HCT116 (cell line): Measurements from ENCODE around the gene SPSB3. TPM values are rescaled to one million over a fixed set of nuclear protein-coding genes. Genes with fewer than 3 reads are reported as not detected.
A peak's percentile ranks its signal among the peaks of the same experiment; 100 is the strongest.

Source experiments
- ATAC-seq: fragments of 200-7000 bp; cut with Tn5 transposase; 2 replicates; pipeline ENCODE4 v1.9.1; 2020; ENCODE audit warnings: mild to moderate bottlenecking, moderate library complexity
- BruUV-seq: library from RNA; stranded (reverse); fragments of 400-500 nt; replicated peaks from 2 replicates; lab custom pipeline; 2021; lab: Mats Ljungman, UMichigan
- CTCF ChIA-PET: fragments of 300-600 bp; sonication (Branson Sonifier 250); formaldehyde crosslinking; loops from one replicate; lab custom pipeline; 2021; ENCODE audit warnings: antibody characterized with exemption; lab: Charles Lee
- POLR2A ChIA-PET: fragments of 300-600, 350-600 bp; sonication (Branson Sonifier 250); formaldehyde crosslinking; loops from one replicate; lab custom pipeline; 2021; ENCODE audit warnings: antibody characterized with exemption; lab: Charles Lee
- RAD21 ChIA-PET, 2 experiments: fragments of 300-600 bp; sonication (Branson Sonifier 250); formaldehyde crosslinking; loops; one replicate each; lab custom pipeline; 2023; ENCODE audit warnings: low total read pairs in 2 of 2; ENCODE audit not compliant: uncharacterized antibody in 2 of 2, unreplicated experiment in 2 of 2, low non-redundant PET in 1 of 2; lab: Charles Lee
- DNase-seq: peaks from one replicate; pipeline ENCODE4 v3.0.0-alpha.2; 2010; ENCODE audit warnings: low read depth, low spot score
- H2AFZ ChIP-seq: fragments of 200-600 bp; shearing (Covaris generic), sonication (generic); 2 replicates; pipeline ENCODE4 v1.6.1; 2017; ENCODE audit warnings: low read depth, mixed run types, mixed read lengths, antibody characterized with exemption, low read length; ENCODE audit not compliant: poor library complexity, severe bottlenecking
- H3K27ac ChIP-seq: 2 replicates; pipeline ENCODE4 v1.5.1; 2012; ENCODE audit warnings: low read depth, low read length
- H3K27me3 ChIP-seq: fragments of 200-600 bp; sonication (generic); 2 replicates; pipeline ENCODE4 v1.6.1; 2016; ENCODE audit warnings: mixed run types, low read length, mixed read lengths; ENCODE audit not compliant: insufficient read depth
- H3K36me3 ChIP-seq, 2 experiments: fragments of 200-500 bp in 1 of 2; fragments of 200-600 bp in 1 of 2; sonication (Bioruptor generic) in 1 of 2; sonication (generic) in 1 of 2; 2 replicates each; pipeline versions ENCODE4 v1.5.1 to v1.6.1; 2014 to 2016; ENCODE audit warnings: low read length in 2 of 2, inconsistent platforms in 1 of 2, mixed read lengths in 1 of 2, mixed run types in 1 of 2; ENCODE audit not compliant: insufficient read depth in 2 of 2, control insufficient read depth in 1 of 2
- H3K4me1 ChIP-seq, 2 experiments: fragments of 200-600 bp in 1 of 2; sonication (generic) in 1 of 2; 2 replicates each; pipeline versions ENCODE4 v1.5.1 to v1.6.1; 2012 to 2017; ENCODE audit warnings: low read length in 2 of 2, inconsistent platforms in 1 of 2, mild to moderate bottlenecking in 1 of 2, mixed read lengths in 1 of 2, mixed run types in 1 of 2, moderate library complexity in 1 of 2; ENCODE audit not compliant: insufficient read depth in 2 of 2, control insufficient read depth in 1 of 2
- H3K4me2 ChIP-seq: fragments of 200-600 bp; sonication (generic); 2 replicates; pipeline ENCODE4 v1.6.1; 2017; ENCODE audit warnings: mixed run types, low read length, mixed read lengths
- H3K4me3 ChIP-seq, 2 experiments: fragments of 200-600 bp in 1 of 2; sonication (generic) in 1 of 2; replicated peaks in 1 of 2; 2 replicates each; pipeline ENCODE4 v1.5.1; 2011 to 2016; ENCODE audit warnings: low read length in 2 of 2, control low read depth in 1 of 2, low read depth in 1 of 2, mild to moderate bottlenecking in 1 of 2, mixed read lengths in 1 of 2, mixed run types in 1 of 2
- H3K79me2 ChIP-seq: fragments of 200-600 bp; sonication (generic); 2 replicates; pipeline ENCODE4 v1.6.1; 2017; ENCODE audit warnings: mild to moderate bottlenecking, mixed run types, low read length, moderate library complexity, mixed read lengths; ENCODE audit not compliant: insufficient read depth
- H3K9ac ChIP-seq: fragments of 200-600 bp; sonication (generic); 2 replicates; pipeline ENCODE4 v1.6.1; 2016; ENCODE audit warnings: low read length, mixed read lengths
- H3K9me2 ChIP-seq: fragments of 200-600 bp; sonication (generic), shearing (Covaris generic); 2 replicates; pipeline ENCODE4 v1.6.1; 2017; ENCODE audit warnings: mixed run types, mild to moderate bottlenecking, moderate library complexity; ENCODE audit not compliant: insufficient read depth
- H3K9me3 ChIP-seq, 2 experiments: fragments of 200-500 bp in 1 of 2; fragments of 200-600 bp in 1 of 2; sonication (Bioruptor generic) in 1 of 2; sonication (generic) in 1 of 2; 2 replicates each; pipeline ENCODE4 v1.6.1; 2014 to 2017; ENCODE audit warnings: low read length in 2 of 2, mixed read lengths in 2 of 2, inconsistent platforms in 1 of 2, low read depth in 1 of 2, mild to moderate bottlenecking in 1 of 2, mixed run types in 1 of 2, moderate library complexity in 1 of 2; ENCODE audit not compliant: control insufficient read depth in 1 of 2, insufficient read depth in 1 of 2
- H4K20me1 ChIP-seq: fragments of 200-600 bp; sonication (generic), shearing (Covaris generic); 2 replicates; pipeline ENCODE4 v1.6.1; 2017; ENCODE audit warnings: mixed run types, mild to moderate bottlenecking, moderate library complexity; ENCODE audit not compliant: insufficient read depth
- ATF3 ChIP-seq: IDR thresholded peaks from 2 replicates; pipeline ENCODE4 v1.6.1; 2012
- CEBPB ChIP-seq: IDR thresholded peaks from 2 replicates; pipeline ENCODE4 v1.6.1; 2012; ENCODE audit warnings: low read depth
- CTCF ChIP-seq, 3 experiments: fragments of 200-600 bp in 1 of 3; sonication (generic) in 1 of 3; IDR thresholded peaks in 2 of 3; conservative IDR thresholded peaks in 1 of 3; 2 replicates each; pipeline ENCODE4 v1.5.1; 2012 to 2017; ENCODE audit warnings: low read depth in 2 of 3, low read length in 2 of 3, antibody characterized with exemption in 1 of 3, borderline replicate concordance in 1 of 3, control low read depth in 1 of 3, mild to moderate bottlenecking in 1 of 3, mixed read lengths in 1 of 3, mixed run types in 1 of 3, moderate library complexity in 1 of 3; ENCODE audit not compliant: insufficient read depth in 1 of 3
- ELF1 ChIP-seq: IDR thresholded peaks from 2 replicates; pipeline ENCODE4 v1.6.1; 2012; ENCODE audit warnings: low read depth, borderline replicate concordance
- FOSL1 ChIP-seq: IDR thresholded peaks from 2 replicates; pipeline ENCODE4 v1.6.1; 2012; ENCODE audit warnings: low read depth
- POLR2A ChIP-seq: IDR thresholded peaks from 2 replicates; pipeline ENCODE4 v1.7.0; 2011; ENCODE audit warnings: borderline replicate concordance; ENCODE audit not compliant: insufficient read depth, insufficient read length; ENCODE audit errors: extremely low read depth
- RAD21 ChIP-seq: IDR thresholded peaks from 2 replicates; pipeline ENCODE4 v1.6.1; 2012; ENCODE audit warnings: low read depth, mild to moderate bottlenecking
- REST ChIP-seq: IDR thresholded peaks from 2 replicates; pipeline ENCODE4 v1.6.1; 2012; ENCODE audit warnings: low read depth
- SP1 ChIP-seq: IDR thresholded peaks from 2 replicates; pipeline ENCODE4 v1.6.1; 2012; ENCODE audit warnings: low read depth
- TCF7L2 ChIP-seq: IDR thresholded peaks from 2 replicates; pipeline ENCODE4 v1.7.0; 2011; ENCODE audit warnings: borderline replicate concordance, inconsistent platforms; ENCODE audit not compliant: insufficient read depth, insufficient read length; ENCODE audit errors: extremely low read depth
- intact Hi-C: fragments of 100-400 bp; cut with micrococcal nuclease; formaldehyde crosslinking; loops from 2 replicates; pipeline ENCODE4 v1.10.0; 2022
- microRNA-seq: library from miRNA; unstranded; fragments of <30 nt; microRNA quantifications from one replicate; pipeline ENCODE4, GENCODE V29; 2016; ENCODE audit warnings: borderline number of aligned reads
- total RNA-seq: library from RNA; stranded (reverse); gene quantifications from one replicate; pipeline ENCODE4 v1.2.1, GENCODE V29; 2021; ENCODE audit not compliant: unreplicated experiment

SPSB3 gene
- total RNA-seq, 1 experiment from 2014 or later = 31.6 TPM

GRCh38 chr16:1727651-1728624 is 54.4 kb downstream of the SPSB3 start:
- ChIA-PET RAD21 (no interaction called here), CTCF (no interaction called here), POLR2A (no interaction called here)
- Histone ChIP-seq H3K9me2 (no peaks in the 10 kb centered on the region), H3K27ac (no peak overlapping the region), H3K36me3 (peaks cover 0 to 6% of the 10 kb centered on the region in 2 experiments; a peak in 2 of 4 replicates), H3K9me3 (no peaks in the 10 kb centered on the region), H3K4me2 (no peak overlapping the region), H4K20me1 (no peaks in the 10 kb centered on the region; the same call in 1 of the 2 replicates), H3K4me1 (peaks cover 11 to 12% of the 10 kb centered on the region in 2 experiments), H3K9ac (no peak overlapping the region), H3K79me2 (peaks cover 26% of the 10 kb centered on the region), H3K27me3 (no peaks in the 10 kb centered on the region), H2AFZ (no peak overlapping the region), H3K4me3 (no peak overlapping the region)
- DNase-seq (no peak), ATAC-seq (no peak)
- BruUV-seq = no TSS peak
- intact Hi-C loops = no loop called here
- no peak for TF ChIP-seq CEBPB
- TF ChIP-seq RAD21 = no peak
- TF ChIP-seq ELF1 = no peak
- TF ChIP-seq ATF3 = no peak
- no peak for TF ChIP-seq FOSL1
- no peak for TF ChIP-seq REST
- no peak for TF ChIP-seq TCF7L2
- TF ChIP-seq SP1 = no peak
- TF ChIP-seq CTCF (IDR thresholded peaks at IDR 0.05 in 2 of 3, conservative IDR thresholded peaks at IDR 0.05 in 1 of 3; ENCODE audit: borderline replicate concordance in 1 of 3, insufficient read depth in 1 of 3, low read depth in 2 of 3, low read length in 2 of 3) = no peak
- TF ChIP-seq POLR2A = no peak
- TF ChIP-seq, all 23 proteins: peak for 0

Small RNA genes lying within 50 kb of the gene (microRNA-seq; reads per million reads assigned to microRNA genes)
- 27.8 reads per million, percentile 47 among the genes with 10 or more reads in this experiment for gene MIR3177

Other genes with a start within 250 kb of the SPSB3 start
- 0.22 TPM for gene TMEM204, start 248.9 kb downstream of the SPSB3 start, total RNA-seq
- gene IFT140, start 170.5 kb downstream of the SPSB3 start, total RNA-seq = 27.5 TPM
- 22.9 TPM for gene CRAMP1, start 170.2 kb downstream of the SPSB3 start, total RNA-seq
- 113 TPM for gene JPT2, start 104.3 kb downstream of the SPSB3 start, total RNA-seq
- 75.3 TPM for gene MAPK8IP3, start 76.4 kb downstream of the SPSB3 start, total RNA-seq
- gene NME3, start 11.0 kb downstream of the SPSB3 start, total RNA-seq = 103 TPM
- 36.3 TPM for gene EME2, start 9.8 kb downstream of the SPSB3 start, total RNA-seq
- gene MRPS34, start 9.4 kb downstream of the SPSB3 start, total RNA-seq = 200 TPM
- 103 TPM for gene NUBP2, start 389 bp upstream of the SPSB3 start, total RNA-seq
- gene IGFALS, start 11.1 kb upstream of the SPSB3 start, total RNA-seq = 0.10 TPM
- gene HAGH, start 44.3 kb upstream of the SPSB3 start, total RNA-seq = 39.1 TPM
- 25.8 TPM for gene FAHD1, start 44.6 kb upstream of the SPSB3 start, total RNA-seq
- 0.59 TPM for gene MEIOB, start 89.6 kb upstream of the SPSB3 start, total RNA-seq
- not detected for gene HS3ST6, start 135.8 kb upstream of the SPSB3 start, total RNA-seq
- 18.3 TPM for gene MSRB1, start 160.6 kb upstream of the SPSB3 start, total RNA-seq
- gene RPL3L, start 172.1 kb upstream of the SPSB3 start, total RNA-seq = 0.93 TPM
- gene NDUFB10, start 177.0 kb upstream of the SPSB3 start, total RNA-seq = 273 TPM
- 6,265 TPM for gene RPS2, start 182.3 kb upstream of the SPSB3 start, total RNA-seq
- 0.30 TPM for gene RNF151, start 184.3 kb upstream of the SPSB3 start, total RNA-seq
- gene TBL3, start 189.5 kb upstream of the SPSB3 start, total RNA-seq = 68.9 TPM
- gene NOXO1, start 198.9 kb upstream of the SPSB3 start, total RNA-seq = 10.0 TPM
- 47.3 TPM for gene GFER, start 201.6 kb upstream of the SPSB3 start, total RNA-seq
- gene SYNGR3, start 207.4 kb upstream of the SPSB3 start, total RNA-seq = 11.5 TPM
- gene ZNF598, start 227.2 kb upstream of the SPSB3 start, total RNA-seq = 57.4 TPM
- gene NPW, start 237.2 kb upstream of the SPSB3 start, total RNA-seq = 226 TPM
- 58.4 TPM for gene NHERF2, start 244.3 kb upstream of the SPSB3 start, total RNA-seq